ENCODE data around the gene DOK4.
A peak's percentile ranks its signal among the peaks of the same experiment; 100 is the strongest.

DOK4 gene

DNA sequence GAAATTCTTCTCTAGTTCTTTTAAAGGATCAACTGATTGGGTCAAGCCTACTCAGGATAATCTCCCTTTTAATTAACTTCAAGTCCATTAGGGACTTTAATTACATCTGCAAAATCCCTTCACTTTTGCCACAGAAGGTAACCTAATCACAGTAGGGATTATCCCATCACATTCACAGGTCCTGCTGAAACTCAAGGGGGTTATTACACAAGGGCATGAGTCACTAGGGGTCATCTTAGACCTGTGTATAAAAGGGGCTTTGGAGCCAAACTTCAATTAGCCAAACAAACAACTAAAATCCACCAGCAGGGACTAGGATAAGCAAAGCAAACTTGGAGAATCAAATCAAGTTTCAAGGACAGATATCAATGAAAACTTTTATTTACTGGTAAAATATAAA is 58.5 kb downstream of the DOK4 start:
- peak; percentile 27 for DNase-seq (ENCODE audit: insufficient read length, low spot score)
- no peak for FAIRE-seq
- TF ChIP-seq, protein P1, sequence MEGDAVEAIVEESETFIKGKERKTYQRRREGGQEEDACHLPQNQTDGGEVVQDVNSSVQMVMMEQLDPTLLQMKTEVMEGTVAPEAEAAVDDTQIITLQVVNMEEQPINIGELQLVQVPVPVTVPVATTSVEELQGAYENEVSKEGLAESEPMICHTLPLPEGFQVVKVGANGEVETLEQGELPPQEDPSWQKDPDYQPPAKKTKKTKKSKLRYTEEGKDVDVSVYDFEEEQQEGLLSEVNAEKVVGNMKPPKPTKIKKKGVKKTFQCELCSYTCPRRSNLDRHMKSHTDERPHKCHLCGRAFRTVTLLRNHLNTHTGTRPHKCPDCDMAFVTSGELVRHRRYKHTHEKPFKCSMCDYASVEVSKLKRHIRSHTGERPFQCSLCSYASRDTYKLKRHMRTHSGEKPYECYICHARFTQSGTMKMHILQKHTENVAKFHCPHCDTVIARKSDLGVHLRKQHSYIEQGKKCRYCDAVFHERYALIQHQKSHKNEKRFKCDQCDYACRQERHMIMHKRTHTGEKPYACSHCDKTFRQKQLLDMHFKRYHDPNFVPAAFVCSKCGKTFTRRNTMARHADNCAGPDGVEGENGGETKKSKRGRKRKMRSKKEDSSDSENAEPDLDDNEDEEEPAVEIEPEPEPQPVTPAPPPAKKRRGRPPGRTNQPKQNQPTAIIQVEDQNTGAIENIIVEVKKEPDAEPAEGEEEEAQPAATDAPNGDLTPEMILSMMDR (IDR thresholded peaks at IDR 0.05; ENCODE audit: insufficient read depth, missing control alignments) = peak; percentile 13

DNA sequence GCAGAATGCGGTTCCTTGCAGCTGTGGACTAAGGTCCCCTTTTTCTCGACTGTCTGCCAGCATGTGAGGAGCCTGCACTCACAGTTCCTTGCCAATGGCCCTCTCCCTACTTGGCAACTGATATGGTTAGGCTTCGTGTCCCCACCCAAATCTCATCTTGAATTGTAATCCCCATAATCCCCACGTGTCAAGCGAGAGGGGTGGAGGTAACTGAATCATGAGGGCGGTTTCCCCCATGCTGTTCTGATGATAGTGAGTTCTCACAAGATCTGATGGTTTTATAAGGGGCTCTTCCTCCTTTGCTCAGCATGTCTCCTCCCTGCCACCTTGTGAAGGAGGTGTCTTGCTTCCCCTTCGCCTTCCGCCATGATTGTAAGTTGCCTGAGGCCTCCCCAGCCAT is 59.0 kb downstream of the DOK4 start:
- TF ChIP-seq, protein P1 (IDR thresholded peaks at IDR 0.05; ENCODE audit: insufficient read depth, missing control alignments) = no peak
- DNase-seq (ENCODE audit: insufficient read length, low spot score) (no peak), FAIRE-seq (no peak)

DNA sequence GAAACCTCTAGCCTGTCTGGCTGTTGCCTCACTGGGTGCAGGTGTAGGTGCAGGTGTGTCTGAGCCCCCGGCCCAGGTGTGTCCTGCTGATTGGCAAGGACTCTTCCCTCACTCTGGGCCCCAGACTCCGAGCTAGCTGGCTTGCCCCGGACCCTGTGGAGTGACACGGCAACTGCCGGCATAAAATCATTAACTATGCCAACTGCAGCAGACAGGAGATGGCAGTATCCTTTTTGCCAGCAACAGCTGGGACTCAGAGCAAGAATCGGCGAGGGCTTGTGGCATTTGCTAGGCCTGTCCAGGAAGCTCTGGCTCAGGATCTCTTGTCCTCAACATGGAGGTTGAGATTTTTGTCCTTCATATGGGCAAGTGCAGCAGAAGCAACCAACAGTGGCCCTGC is 59.9 kb downstream of the DOK4 start:
- DNase-seq (ENCODE audit: insufficient read length, low spot score) (no peak), FAIRE-seq (no peak)
- TF ChIP-seq, protein P1 (IDR thresholded peaks at IDR 0.05; ENCODE audit: insufficient read depth, missing control alignments) = no peak

DNA sequence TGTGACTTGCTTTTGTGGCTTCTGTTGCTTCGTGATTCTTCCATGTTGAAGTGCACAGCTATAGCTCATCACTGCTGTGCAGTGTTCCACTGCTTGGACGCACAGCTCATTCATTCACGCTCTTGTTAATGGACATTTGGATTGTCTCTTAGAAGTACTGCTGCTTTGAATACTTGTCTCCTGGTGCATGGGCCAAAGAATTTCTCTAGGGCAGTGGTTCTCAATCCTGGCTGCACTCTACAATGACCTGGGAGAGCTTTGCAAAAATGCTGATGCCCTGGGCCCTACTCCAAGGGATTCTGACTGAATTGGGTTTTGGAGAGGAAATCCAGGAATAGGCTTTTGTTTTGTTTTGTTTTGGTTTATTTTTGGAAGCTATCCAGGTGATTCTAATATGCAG is 61.7 kb downstream of the DOK4 start:
- TF ChIP-seq, protein P1 (IDR thresholded peaks at IDR 0.05; ENCODE audit: insufficient read depth, missing control alignments) = no peak
- DNase-seq (ENCODE audit: insufficient read length, low spot score) (no peak), FAIRE-seq (no peak)

DNA sequence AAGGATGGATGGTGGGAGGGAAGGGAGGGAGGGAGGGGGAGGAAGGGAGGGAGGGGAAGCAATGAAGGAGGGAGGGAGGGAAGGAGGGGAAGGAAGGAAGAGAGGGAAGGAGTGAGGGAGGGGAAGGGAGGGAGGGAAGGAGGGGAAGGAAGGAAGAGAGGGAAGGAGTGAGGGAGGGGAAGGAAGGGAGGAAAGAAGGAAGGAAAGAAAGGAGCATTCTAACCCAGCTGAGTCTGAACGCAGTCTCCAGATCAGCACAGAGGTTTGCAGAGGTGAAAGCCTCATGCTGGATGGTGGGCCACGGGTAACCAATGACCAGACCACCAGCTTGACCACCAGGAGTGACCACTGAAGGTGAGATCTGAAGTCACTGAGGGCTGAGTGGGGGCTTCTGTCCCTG is 63.1 kb downstream of the DOK4 start:
- TF ChIP-seq, protein P1 (IDR thresholded peaks at IDR 0.05; ENCODE audit: insufficient read depth, missing control alignments) = no peak
- no peak for FAIRE-seq

DNA sequence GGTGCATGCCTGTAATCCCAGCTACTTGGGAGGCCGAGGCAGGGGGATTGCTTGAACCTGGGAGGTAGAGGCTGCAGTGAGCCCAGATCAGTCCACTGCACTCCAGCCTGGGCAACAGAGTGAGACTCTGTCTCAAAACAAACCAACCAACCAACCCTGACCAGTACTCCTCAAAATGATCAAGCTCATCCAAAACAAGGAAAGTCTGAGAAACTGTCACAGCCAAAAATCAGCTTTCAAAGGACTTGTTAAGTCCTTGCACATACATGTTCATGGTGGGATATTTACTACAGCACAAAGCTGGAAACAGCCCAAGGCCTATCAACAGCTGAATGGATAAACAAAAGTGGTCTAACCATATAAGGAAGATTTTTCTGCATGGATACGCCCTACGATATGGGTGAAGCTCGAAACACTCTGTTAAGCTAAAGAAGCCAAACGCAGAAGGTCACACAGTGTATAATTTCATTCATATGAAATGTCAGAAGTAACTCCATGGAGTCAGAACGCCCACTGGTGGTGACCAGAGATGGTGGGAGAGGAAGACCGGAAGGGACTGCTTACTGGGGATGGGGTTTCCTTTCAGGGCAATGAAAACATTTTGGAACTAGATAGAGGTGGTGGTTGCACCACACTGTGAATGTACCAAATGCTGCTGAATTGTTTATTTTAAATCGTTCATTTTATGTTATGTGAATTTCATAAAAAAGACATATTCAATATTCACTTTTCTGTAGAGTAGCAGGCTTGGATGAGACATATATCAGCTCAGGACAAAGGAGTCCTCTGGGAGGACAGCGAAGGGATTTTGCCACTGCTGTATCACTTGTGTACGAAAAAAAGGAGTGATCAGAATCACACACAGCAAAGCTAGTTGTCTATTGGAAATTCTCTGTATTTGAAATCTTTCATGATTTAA is 64.0 kb downstream of the DOK4 start:
- TF ChIP-seq, protein P1 (IDR thresholded peaks at IDR 0.05; ENCODE audit: insufficient read depth, missing control alignments) = peak; percentile 44
- DNase-seq (ENCODE audit: insufficient read length, low spot score) (no peak), FAIRE-seq (no peak)

More for the DNA sequence above, 63.1 kb downstream of the DOK4 start:
- no peak for DNase-seq (ENCODE audit: insufficient read length, low spot score)

Data from D721Med (cell line).